Epithelial cell of prostate (primary cell): Measurements from ENCODE around the gene NR0B2.
"Not testable (repeated sequence)": the region's sequence is repeated elsewhere in the genome, so short reads cannot be mapped to it uniquely, and the experiment has no call there.

Experiments
- DNase-seq: peaks from one replicate; pipeline ENCODE4 v3.0.0-alpha.2; 2011; ENCODE audit warnings: low read depth, low spot score
- H3K27ac ChIP-seq: fragments of 450-650 bp; 2 replicates; pipeline ENCODE4 v1.5.1; 2017; ENCODE audit warnings: mild to moderate bottlenecking

The NR0B2 gene, protein sequence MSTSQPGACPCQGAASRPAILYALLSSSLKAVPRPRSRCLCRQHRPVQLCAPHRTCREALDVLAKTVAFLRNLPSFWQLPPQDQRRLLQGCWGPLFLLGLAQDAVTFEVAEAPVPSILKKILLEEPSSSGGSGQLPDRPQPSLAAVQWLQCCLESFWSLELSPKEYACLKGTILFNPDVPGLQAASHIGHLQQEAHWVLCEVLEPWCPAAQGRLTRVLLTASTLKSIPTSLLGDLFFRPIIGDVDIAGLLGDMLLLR

DNA sequence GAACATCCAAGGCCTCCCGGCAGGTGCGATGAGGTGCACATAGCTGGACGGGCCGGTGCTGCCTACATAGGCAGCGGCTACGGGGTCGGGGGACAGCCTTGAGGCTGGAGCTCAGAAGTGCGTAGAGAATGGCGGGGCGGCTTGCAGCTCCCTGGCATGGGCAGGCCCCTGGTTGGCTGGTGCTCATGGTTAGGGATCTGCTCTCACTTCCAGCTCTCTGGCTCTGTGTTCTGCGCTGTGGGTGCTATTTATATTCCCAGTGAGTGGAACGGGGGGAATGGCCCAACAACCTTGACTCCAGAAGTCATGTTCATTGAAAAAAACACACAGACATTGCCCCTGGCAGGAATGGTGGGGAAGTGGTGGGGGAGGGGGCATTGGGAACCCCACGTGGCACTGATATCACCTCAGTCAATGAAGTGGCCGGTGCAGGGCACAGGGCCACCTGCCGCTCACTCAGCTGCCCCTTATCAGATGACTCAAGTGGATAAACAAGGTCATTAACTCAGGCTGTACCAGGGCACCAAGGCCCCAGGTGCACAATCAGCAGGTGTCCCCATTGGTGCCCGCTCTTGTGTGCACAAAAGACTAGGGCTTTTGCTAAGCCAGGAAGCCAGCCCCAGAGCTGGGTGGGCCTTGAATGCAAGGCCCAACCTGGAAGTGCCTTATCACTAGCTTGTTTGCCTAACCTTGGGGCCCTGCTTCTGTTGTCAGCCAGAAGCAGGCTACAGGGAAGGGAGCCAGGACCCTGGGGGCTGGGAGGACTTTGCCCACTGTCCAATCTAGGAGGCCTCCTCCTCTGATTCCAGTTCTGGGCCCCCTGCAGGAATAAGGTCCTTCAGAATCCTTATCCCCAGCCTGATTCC lies at the start of gene NR0B2:
TSS of gene NR0B2 (minus strand) at position 222 of the 866 bp plus-strand sequence. CDS start at position 187, 35 bp downstream.
- no peak for DNase-seq
- H3K27ac ChIP-seq, result no peak within 1 kb of the TSS

DNA sequence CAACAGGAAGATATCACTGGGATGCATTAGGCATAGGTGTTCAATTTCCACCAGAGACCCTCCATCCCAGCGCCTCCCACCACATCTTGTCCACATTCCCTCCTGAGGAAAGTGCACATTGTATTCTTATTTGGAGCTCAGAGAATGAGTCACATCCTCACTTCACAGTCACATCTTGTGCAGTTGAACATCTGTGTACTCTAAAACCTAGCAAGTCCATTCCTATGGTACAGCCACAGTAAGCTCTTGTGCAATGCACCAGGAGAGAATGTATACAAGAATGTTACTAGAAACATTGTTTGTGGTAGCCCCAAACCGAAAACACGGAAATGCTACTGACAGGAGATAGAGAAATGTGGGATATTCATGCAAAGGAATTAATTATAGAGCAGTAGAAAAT lies 48.1 kb upstream of the NR0B2 start:
- peak overlapping the region; percentile 82 for H3K27ac ChIP-seq
- peak; percentile 60 for DNase-seq

DNA sequence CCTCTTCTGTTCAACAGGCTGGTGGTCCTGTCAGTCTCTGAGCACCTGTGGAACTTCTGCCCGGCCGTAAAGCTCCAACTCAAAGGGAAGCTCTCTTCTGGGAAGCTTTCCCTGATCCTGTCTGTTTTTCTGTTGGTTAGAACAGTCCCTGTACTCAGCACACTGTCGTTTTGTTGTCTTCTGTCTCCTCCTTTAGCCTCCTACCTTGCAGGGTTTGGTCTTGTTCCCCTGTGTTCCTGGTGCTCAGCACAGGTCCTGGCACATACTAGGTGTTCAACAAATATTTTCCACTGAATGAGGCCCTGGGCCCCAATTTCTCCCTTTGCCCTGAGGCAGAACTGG lies 46.8 kb upstream of the NR0B2 start:
- DNase-seq, result no peak
- H3K27ac ChIP-seq, result peak overlapping the region; percentile 82

DNA sequence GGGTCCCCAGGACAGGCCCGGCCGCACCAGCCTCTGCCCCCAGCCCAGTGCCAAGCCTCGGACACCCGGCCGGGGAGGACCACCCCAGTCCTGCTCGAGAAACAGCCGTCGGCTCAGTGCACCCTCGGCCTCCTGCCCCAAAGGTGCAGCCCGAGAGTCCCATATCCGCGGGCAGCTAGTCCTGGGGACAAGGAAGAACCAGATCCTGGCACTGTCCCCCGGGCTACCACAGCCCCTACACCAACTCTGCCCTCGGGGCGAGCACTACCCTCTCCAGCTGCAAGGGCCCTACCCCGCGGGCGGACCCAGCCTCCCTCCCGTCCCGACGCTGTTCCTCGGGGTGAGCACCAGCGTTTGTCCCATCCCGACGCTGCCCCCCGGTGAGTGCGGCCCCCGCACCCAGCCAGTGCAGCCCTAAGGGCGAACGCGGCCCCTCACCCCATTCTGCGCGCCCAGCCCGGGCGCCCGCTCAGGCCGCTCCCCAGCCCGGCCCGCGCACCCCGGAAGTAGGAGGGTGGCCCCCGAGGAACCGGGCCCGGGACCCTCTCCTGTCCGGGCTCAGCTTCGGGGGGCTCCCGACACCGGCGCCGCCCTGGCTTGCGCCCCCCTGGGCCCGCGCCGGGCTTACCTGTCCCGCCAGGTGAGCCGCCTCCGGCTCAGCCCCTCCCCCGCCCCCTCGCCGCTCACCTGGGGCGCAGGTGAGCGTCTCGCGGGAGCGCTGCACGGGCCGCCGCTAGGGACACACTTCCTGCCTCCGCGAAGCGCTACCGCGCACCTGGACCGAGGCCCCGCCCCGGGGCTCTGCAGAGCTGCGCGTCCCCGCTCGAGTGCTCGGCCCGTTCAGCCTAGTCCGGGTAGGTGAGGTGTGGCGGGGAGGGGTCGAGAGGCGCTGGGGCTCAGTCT lies 46.2 kb upstream of the NR0B2 start, which contains the start of gene KDF1:
TSS of gene KDF1 (minus strand) at position 747 of the 903 bp plus-strand sequence. CDS start 8,088 bp downstream, outside the sequence.
- peak within 1 kb of the TSS; percentile 82 for H3K27ac ChIP-seq
- peak; percentile 45 for DNase-seq

DNA sequence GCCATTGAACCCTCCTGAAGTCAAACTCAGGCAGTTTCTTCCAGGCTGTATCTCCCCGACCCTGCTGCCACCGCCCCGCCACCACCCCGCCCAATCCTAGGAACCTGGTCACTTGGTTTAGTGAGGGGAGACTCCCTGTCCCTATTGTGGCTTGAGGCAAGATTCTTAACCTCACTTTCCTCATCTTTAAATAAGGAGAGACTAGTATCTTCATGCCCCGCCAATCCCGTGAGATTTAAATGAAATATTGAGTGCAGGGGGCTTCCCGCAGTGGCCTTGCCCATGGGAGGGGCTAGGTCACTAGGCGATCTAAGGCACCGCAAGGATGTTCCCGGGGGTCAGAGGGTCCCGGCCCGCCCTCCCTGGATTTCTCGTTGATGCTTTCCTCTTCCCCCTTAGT lies 45.5 kb upstream of the NR0B2 start:
- H3K27ac ChIP-seq, result peak overlapping the region; percentile 82
- no peak for DNase-seq

DNA sequence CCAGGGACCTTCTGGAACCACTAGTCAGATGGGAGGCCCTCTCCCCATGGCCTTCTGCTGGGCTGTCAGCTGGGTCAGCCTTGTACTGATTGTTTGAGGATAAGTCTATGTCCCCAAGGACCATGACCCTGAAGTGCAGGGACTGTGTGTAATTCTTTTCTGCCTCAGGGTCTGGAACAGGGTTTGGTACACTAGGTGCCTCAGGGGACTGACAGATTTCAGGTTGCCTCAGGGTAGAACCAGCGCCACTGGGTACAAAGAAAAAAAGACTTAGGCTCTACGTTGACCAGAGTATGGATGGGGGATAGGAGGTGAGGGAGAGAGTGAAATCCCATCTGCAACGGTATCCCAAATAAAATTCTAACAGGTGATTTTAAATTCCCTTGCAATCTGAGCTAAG lies 43.5 kb upstream of the NR0B2 start:
- no peak for DNase-seq
- no peak overlapping the region for H3K27ac ChIP-seq

DNA sequence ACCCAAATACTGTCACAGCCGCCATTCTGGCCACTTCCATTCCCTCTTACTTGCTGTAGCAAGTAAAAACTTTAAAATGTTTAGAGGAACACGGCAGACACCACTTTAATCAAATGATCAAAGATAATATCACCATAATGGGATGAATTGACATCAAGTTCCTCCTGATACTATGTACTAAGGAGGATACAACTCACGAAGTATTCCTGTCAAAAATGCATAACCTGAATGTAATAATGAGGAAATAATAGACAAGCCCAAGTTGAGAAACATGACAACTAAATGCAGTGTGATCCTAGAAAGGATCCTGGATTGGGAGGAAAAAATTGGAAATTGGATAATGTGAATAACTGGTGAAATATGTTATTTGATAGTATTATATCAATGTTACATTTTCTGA lies 42.5 kb upstream of the NR0B2 start:
- no peak overlapping the region for H3K27ac ChIP-seq
- DNase-seq, result no peak

DNA sequence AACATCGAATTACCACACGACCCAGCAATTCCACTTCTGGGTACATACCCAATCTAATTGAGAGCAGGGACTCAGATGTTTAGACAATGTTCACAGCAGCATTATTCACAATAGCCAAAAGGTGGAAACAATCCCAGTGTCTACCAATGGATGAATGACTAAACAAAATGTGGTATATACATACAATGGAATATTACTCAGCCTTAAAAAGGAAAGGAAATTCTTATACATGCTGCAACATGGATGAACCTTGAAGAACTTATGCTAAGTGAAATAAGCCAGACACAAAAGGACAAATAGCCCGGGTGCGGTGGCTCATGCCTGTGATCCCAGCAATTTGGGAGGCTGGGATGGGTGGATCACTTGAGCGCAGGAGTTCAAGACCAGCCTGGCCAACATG lies 39.6 kb upstream of the NR0B2 start:
- DNase-seq, result no peak
- no peak overlapping the region for H3K27ac ChIP-seq

DNA sequence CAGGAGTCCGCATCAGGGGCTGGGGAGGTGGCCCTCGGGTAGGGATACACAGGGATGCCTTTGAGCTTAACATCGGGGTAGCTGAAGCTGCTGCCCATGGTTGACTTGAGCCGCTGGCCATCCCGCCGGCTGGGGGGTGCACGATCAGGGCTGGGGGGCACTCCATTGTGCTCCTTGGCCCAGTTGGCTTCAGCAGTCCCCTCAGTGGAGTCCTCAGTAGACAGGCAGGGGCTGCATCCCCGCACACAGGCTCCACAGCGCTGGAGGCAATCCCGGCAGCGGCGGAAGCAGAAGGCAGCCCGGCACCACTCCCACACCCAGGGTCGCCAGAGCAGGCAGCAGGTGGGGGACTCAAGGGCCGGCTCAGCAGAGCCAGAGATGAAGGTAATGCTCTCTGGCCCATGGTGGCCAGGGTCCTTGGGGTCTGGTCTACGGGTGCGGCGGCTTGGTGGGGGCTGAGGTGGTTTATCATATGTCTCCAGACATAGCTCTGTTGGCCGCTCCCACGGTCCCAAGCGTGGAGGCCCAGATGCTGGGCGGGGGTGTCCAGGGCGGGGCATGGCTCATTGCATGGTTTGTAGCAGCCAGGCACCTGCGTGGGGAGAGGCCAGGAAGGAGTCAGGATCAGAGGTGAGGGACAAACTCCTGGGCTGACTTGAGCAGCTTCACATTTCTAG lies 38.2 kb upstream of the NR0B2 start:
- no peak overlapping the region for H3K27ac ChIP-seq
- DNase-seq, result no peak

DNA sequence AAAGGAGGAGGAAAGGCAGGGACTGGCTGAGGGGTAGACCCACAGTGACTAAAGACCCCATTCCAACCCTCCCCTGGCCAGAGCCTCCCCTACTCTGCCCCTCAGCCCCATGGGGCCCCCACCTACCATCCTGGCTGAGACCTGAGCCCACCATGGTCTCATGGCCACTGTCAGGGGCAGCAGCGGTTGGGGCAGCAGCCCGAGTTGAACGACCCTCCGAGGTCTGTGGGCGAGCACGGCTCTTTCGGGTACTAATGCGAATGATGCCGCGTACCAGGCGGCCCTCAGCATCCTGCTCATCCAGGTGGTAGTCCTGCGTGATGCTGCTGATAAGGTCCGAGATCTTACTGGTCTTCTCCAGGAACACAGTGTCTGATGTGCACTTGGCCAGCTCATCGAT lies 37.4 kb upstream of the NR0B2 start:
- DNase-seq, result no peak
- H3K27ac ChIP-seq, result no peak overlapping the region

DNA sequence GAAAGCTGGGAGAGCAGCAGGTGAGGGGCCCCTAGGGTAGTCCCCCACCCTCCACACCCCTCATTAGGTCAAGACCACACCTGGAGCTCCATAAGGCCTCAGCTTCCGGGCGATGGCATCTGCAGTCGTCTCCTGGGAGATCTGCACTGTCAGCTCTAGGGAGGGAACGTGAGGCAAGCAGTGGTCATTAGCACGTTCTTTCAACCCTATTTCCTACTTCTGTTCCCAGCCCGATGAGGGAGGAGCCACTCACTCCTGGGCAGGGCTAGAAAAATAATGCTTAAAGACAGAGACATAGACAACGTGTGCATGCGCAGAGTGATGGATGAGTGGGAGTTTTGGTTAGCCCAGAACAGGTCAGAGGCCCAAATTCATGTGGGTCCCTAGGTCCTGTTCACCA lies 36.8 kb upstream of the NR0B2 start:
- no peak for DNase-seq
- no peak overlapping the region for H3K27ac ChIP-seq

DNA sequence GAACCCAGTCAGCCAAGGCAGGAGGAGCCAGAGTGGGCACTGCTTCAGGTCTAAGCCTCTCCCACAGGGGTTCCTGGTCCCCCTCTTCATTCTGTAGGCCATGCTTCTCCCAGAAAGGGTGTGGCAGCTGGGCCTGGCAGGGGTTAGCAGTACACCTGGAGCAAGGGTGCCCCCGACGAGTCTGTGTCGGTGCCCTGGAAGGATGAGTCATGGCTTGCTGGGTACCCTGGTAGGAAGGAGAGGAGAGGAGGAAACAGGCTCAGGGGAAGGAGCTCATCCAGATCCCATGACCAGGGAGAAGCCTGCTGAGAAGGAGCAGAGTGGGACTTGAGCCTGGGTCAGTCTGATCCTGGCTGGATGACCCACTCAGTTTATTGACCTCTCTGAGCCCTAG lies 36.1 kb upstream of the NR0B2 start:
- DNase-seq, result no peak

DNA sequence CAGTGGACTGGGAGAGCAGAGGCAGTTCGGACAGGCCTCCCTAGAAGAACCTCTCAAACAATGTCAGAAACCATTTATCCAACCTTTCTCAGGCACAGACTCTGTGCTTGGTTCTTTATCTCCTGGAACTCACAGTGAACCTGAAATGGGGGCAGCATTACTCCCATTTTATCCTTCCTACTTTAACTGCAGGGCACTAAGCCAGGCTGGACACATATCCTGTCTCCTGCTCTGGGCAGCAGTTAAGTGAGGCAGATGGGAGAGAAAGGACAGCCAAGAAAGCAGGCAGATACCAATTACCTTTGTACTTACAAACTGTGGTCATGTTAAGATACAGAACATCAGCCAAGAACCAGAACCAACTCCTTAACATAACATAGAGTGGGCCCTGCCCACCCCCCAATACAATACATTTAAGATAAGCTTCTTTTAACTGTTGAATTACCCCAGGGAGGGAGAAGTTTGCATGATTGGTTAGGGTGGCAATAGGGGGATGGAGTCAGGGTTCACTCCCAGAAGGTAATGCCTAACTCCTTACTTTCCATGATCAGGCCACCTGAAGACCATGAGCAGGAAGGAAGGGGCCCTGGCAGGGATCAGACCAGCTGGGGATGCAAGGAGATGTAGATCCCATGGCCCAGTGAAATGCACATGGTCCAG lies 35.6 kb upstream of the NR0B2 start:
- no peak overlapping the region for H3K27ac ChIP-seq
- no peak for DNase-seq

More for the DNA sequence above, 36.1 kb upstream of the NR0B2 start:
- no peak overlapping the region for H3K27ac ChIP-seq

DNA sequence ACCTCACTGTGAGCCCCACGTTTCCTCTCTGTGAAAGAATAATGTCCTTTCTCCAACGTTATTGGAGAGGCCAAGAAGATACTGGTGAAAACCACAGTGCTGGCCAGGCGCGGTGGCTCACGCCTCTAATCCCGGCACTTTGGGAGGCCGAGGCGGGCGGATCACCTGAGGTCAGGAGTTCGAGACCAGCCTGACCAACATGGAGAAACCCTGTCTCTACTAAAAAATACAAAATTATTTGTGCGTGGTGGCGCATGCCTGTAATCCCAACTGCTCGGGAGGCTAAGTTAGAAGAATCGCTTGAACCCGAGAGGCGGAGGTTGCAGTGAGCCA lies 34.9 kb upstream of the NR0B2 start:
- not testable (repeated sequence) for H3K27ac ChIP-seq, DNase-seq

DNA sequence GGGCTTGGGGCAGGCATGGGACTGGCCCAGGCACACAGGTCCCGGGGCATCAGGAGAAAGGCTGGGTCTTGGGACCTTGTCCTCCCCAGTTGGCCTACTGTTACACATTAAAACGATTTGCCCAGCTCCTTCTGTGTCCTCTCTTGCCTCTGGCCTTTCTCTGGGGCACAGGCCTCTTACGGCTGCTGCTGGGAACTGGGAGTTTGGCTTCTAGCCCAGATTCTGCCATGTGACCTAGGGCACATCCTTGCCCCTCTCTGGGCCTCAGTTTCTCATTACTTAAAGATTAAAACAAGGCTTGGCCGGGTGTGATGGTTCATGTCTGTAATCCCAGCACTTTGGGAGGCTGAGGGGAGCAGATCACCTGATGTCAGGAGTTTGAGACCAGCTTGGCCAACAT lies 32.5 kb upstream of the NR0B2 start:
- H3K27ac ChIP-seq, result no peak overlapping the region
- DNase-seq, result no peak

DNA sequence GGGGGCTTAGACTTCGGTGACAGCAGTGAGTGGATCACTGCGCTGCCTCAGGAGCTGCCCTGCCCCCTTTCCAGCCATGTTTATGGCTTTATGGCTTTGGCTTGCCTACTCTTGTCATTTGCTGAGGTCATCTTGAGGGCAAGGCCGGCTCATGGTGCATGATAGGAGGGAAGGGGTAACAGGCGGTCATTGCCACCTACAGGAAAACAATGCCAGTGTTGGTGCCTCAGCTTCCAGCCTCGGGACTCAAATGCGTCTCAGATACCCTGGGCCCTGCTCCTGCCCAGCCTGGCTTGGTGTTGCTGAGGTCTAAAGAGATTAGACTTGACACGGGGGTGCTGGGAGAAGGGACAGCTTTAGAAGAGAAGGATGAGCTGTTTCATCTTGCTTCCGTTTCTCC lies 32.0 kb upstream of the NR0B2 start:
- DNase-seq, result no peak
- H3K27ac ChIP-seq, result no peak overlapping the region

DNA sequence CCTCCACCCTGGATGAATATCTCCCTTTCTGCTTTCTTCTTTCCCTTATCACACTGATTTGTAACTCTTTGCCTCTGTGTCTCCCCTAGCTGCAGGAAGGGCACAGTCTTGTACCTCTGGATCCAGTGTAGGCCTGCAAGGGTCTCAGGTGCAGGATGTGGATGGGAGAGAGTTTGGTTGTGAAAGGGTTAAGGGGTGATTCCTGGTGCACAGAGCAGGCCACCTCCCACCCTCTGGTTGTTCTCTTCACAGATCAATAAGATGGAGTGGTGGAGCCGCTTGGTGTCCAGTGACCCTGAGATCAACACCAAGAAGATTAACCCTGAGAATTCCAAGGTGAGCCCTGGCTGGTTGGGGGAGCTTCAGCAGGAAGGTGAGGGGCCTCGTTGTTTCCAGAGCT lies 31.4 kb upstream of the NR0B2 start:
- H3K27ac ChIP-seq, result no peak overlapping the region
- no peak for DNase-seq

DNA sequence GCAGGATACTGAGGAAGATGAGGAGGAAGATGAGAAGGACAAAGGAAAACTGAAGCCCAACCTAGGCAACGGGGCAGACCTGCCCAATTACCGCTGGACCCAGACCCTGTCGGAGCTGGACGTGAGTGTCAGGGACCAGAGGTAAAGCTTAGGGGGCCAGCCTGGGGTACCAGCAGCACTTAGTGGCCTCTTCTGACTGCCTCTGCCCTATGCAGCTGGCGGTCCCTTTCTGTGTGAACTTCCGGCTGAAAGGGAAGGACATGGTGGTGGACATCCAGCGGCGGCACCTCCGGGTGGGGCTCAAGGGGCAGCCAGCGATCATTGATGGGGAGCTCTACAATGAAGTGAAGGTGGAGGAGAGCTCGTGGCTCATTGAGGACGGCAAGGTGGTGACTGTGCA lies 28.9 kb upstream of the NR0B2 start:
- no peak for DNase-seq

DNA sequence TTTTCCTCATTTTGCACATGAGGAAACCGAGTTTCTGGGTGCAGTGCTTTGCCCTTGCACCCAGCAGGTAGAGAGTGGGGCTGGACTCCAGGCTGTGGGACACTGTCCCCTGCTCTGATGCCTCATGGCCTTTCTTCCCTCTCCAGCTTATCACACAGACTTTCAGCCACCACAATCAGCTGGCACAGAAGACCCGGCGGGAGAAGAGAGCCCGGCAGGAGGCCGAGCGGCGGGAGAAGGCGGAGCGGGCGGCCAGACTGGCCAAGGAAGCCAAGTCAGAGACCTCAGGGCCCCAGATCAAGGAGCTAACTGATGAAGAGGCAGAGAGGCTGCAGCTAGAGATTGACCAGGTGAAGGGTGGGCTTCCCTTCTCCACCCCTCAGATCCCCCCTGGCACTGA lies 27.5 kb upstream of the NR0B2 start:
- no peak for DNase-seq

More for the DNA sequence above, 28.9 kb upstream of the NR0B2 start:
- no peak overlapping the region for H3K27ac ChIP-seq

DNA sequence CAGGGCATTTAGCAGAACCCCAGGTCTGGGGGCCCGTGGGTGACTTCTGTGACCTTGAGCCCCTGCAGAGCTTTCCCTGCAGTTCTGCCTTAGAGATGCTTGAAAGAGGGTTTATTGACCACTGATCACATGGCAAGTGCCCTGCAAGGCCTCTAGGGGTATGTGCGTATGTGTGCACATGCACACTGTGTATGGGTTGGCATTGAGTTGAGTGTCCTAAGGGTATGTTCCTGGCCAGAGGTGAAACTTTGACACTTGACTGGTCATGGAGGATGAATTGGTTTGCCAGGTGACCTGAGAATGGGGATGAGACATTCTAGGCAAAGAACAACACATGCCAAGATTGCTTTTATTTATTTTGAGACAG lies 24.9 kb upstream of the NR0B2 start:
- DNase-seq, result no peak
- no peak overlapping the region for H3K27ac ChIP-seq

More for the DNA sequence above, 27.5 kb upstream of the NR0B2 start:
- no peak overlapping the region for H3K27ac ChIP-seq
